ENCODE measurements around the gene KIF21B.
"Not testable (repeated sequence)": the region's sequence is repeated elsewhere in the genome, so short reads cannot be mapped to it uniquely, and the experiment has no call there.

GRCh38 chr1:200962151-200962550 is 61.4 kb downstream of the KIF21B start:
- not testable (repeated sequence) for TF ChIP-seq CTCF, POLR2A (IDR thresholded peaks at IDR 0.05)

Data from uterus (tissue), 2 donors.